Pons (tissue), 1 donor: ENCODE data around the gene C22orf39.

Source experiments
- DNase-seq: peaks from one replicate; pipeline ENCODE4 v3.0.0-alpha.2; 2016; ENCODE audit warnings: low spot score

Gene C22orf39, protein sequence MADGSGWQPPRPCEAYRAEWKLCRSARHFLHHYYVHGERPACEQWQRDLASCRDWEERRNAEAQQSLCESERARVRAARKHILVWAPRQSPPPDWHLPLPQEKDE

DNA sequence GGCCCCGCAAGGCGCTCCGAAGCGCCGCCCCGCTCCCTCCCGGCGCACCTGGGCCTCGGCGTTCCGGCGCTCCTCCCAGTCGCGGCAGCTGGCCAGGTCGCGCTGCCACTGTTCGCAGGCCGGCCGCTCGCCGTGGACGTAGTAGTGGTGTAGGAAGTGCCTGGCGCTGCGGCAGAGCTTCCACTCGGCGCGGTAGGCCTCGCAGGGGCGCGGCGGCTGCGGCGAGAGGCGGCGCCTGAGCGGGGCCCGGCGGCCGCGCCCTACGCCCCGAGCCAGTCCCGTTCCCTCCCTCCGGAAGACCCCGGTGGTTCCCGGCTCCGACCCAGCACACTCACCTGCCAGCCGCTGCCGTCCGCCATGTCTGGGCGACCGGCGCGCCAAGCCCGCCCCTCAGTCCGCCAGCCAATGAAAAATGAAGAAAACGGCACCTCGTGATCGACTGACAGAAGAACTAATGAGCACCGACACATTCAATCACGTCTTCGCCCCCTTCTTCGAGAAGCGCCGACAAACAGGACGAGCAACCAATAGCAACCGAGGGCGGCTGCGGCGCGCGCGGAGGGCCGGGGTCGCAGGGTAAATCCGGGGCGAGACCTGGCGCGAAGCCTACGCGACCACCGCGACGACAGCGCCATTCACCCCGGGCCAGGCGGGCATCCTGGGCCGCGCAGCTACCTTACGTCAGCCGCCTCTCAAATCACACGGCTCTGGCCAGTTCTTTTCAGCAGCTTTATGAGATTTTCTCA, at the start of gene C22orf39:
C22orf39 (minus strand) TSS at position 382 of the 746 bp plus-strand sequence; CDS start at position 359, 23 bp downstream.
- DNase-seq = peak; percentile 97

DNA sequence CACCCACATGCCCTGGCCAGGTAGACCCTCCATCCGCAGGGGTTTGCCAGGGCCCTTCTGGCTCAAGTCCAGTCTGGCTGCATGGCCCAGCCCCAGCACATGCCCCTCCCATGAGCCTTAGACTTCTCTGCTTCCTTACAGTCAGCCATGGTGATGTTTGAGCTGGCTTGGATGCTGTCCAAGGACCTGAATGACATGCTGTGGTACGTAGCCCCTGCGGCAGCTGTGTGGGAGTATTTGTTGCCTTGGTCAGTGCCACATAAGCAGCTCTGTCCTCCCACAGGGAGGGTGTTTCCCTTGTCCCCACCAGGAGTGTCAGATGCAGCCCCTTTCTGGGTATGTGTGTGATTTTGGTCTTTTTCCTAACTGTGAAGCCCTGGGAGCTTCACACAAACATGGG, 49.7 kb upstream of the C22orf39 start:
- DNase-seq = no peak

DNA sequence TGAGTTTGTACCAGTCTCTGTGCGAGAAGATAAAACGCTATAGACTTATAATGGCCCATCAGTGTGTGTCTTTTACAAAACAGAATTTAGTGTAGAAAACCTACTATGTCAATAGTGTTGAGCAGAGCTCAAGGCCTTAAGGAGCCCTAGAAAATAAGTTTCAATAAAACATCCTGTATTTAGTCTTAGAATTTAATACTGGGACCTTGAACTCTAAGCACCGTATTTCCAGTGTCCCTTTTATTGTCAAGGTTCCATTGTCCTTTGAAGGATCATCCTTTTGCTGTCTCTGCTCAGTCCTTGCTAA, 48.8 kb upstream of the C22orf39 start:
- no peak for DNase-seq

DNA sequence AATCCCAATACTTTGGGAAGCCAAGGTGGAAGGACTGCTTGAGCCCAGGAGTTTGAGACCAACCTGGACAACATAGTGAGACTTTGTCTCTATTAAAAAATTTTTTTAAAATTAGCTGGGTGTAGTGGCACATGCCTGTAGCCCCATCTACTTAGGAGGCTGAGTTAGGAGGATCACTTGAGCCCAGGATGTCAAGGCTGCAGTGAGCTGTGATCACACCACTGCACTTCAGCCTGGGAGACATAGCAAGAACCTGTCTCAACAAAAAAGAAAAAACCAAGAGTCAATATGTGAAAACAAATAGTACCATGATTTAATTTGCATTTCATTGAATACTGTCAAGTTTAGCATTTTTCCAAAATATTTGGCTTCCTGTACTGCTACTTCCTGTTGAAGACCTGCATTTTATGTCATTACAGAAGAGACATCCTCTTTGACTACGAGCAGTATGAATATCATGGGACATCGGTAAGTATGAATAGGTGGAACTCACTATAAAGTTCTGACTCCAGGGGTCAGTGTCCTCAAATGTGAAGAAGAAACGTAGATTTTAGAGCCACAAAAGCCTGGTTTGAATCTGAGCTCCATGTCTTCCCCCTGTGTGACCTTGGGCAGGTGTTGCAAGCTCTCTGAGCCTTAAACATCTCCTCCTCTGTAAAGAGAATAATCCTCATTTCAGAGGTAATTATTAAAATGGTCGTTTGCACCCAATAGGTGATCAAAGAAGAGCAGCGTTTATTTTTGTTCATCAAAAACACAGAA, 48.2 kb upstream of the C22orf39 start:
- DNase-seq = no peak

DNA sequence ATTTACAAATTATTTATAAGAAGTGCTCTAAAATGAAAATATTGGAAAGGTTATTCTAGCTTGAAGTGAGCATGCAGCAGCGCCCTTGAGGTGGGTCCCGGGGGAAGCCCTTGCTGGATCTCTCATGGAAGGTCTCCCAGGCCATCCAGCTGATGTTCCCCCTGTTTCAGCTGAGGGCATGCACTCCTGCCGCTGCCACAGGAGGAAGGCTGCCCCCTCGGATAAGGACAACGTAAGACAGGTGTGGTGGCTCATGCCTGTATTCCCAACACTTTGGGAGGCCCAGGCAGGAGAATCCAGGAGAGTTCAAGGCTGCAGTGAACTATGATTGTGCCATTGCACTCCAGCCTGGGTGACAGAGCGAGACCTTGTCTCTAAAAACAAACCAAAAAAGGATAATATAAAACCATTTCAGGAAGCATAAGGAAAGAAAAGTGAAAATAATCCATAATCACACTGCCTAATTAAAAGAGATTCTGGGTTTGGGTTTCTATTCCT, 47.2 kb upstream of the C22orf39 start:
- no peak for DNase-seq

DNA sequence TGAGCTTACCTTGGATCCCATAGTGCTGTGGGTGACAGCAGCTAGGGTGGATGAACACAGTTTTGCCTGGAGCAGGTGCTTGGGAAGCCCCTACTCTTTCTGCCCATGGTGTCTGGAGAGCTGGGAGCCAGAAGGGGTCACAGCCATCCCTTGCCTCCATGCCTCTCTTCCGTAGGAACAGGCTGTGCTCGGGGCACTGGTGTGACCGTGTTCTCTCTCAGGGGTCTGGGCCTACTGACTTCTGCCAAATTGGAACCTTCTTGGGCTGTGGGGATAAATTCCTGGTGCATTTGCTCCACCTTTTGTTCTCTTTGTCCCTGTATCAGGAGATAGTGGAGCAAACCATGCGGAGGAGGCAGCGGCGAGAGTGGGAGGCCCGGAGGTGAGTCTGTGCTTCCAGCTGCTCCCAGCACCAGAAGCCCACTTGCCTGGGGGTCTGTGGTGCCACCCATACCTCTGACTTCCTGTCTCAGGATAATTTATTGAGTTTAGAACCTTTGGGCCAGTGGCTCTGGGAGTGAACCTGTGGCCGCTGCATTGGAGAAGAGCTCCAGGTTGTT, 46.6 kb upstream of the C22orf39 start:
- DNase-seq = no peak

DNA sequence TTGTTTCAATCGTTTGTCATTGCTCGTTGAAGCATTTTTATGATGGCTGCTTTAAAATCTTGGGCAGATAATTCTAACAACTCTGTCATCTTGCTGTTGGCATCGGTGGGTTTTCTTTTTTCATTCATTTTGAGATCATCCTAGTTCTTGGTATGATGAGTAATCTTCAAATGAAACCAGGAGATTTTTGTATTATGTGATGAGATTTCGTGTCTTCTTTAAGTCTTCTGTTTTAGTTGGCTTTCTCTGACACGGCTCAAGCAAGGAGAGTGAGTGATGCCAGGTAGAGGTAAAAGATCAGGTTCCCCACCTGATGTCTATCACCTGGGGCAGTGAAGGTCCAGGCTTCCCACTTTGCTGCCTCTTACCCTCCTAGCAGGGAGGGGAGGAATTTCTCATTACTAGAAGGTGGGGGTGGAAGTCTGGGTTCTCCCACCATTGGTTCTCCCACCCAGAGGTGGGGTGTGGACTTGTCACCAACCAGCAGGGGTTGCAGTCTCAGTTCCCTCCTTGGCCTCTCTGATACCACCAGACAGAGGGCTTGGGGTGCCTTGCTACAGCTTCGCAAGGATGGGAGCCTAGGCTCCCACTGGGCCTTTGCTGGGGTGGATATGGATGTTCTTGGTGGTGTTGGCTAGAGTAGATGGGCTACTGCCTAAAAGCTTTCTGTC, 45.1 kb upstream of the C22orf39 start:
- DNase-seq = no peak

DNA sequence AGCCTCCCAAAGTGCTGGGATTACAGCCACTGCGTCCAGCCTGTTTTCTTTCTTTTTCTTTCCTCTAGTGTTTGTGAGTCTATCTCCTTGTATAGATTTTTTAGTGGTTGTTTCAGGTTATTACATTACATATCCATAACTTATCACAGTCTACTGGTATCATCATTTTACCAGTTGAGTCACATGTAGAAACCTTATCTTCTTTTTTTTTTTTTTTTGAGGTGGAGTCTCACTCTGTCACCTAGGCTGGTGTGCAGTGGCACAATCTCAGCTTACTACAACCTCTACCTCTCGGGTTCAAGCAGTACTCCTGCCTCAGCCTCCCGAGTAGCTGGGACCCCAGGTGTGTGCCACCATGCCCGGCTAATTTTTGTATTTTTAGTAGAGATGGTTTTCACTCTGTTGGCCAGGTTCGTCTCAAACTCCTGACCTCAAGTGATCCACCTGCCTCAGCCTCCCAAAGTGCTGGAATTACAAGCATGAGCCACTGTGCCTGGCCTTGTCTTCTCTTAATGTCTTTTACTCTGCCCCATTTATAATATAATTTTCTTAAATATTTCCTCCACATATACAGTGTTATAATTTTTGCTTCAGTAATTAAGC, 43.2 kb upstream of the C22orf39 start:
- DNase-seq = no peak

DNA sequence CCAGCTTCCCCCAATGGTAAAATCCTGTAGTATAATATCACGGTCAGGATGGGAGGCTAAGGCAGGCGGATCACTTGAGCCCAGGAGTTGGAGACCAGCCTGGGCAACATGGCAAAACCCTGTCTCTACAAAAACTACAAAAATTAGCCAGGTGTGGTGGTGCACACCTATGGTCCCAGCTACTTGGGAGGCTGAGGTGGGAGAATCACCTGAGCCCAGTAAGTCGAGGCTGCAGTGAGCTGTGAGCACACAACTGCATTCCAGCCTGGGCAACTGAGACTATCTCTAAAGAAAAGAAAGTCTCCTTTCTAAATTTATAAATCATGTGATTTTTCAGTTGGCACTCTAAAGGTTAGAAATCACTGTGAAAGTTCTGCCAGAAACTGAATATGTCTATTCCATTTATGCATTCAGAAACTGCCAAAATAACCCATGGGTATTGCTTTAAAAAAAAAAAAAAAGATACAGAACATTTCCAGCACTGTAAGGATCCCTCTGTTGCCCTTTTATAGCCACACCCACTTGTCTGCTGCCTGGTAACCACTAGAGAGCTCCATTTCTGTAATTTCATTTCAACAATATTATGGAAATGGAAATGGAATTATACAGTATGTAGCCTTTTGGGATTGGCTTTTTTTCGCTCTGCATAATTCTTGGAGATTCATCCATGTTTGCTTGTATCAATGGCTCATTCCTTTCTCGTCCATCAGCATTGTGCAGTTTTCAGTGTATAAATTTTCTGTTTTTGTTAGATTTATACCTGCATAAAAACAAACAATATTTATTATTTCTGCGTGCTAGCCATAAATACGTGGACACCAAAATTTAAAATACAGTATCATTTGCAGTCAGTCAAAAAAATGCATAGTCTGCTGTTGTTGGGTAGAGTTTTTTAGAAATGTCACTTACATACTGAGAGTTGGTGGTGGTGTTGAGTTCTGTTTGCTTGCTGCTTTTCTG, 41.7 kb upstream of the C22orf39 start:
- no peak for DNase-seq

DNA sequence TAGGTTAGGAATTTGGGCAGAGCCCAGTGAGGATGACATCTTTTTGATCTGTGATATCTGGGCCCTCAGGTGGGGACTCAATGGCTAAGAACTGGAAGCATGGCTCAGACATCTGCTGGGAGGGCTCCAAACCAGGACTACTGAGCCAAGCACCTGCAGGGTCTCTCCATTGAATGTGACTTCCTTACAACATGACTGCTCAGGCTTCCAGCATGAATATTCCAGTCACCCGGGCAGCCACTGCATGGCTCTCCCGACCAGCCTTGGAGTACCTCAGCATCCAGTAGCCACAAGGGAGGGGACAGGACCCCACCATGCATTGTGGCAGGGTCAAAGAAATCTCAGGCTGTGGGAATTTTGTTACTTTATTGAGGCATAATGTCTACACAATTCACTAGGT, 40.8 kb upstream of the C22orf39 start:
- no peak for DNase-seq

DNA sequence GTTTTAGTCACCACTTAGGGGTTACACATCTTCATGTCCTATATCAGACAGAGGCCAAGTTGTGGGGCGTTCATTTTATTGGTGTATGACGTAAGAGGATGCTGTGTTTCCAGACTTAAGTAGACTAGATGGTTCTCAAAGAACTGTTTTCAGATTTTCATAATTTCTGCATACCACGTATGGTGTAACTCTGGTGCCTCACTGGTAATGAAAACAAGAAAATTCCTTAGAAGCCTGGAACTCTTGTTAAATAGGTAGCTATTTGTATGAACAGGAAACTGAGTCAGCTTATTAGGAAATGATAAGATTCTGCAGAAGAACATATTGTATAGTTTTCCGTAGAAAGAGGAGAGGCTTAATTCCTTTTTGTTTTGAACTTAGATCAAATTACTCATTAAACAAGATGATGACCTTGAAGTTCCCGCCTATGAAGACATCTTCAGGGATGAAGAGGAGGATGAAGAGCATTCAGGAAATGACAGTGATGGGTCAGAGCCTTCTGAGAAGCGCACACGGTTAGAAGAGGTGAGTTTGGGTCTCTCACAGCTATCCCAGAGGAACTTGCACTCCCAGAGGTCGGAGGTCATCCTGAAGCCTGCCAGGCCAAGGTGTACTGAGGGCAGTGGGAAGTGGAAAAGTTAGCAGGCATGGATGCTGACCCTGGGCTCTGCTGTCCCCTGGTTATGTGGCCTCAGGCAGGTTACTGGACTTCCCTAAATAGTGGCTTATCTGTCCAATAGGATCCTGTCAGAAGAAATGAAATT, 36.2 kb upstream of the C22orf39 start:
- no peak for DNase-seq

DNA sequence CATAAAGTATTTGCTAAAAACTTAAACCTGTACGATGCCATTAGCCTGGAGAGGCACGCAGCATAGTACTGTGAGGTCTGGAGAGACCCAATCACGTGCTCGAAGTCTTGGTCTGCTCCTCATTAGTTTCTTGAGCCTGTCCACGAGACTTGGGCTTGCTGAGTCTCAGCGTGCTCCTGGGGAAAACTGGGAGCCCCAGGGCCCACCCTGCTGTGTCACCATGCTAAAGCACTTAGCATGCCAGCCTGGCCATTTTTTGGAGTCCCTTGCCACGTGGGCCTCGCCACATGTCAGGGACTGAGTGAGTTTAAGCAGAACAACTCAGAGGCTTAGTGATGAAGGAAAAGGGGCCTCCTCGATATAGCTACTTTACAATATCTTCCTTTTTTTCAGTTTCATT, 34.8 kb upstream of the C22orf39 start:
- no peak for DNase-seq

DNA sequence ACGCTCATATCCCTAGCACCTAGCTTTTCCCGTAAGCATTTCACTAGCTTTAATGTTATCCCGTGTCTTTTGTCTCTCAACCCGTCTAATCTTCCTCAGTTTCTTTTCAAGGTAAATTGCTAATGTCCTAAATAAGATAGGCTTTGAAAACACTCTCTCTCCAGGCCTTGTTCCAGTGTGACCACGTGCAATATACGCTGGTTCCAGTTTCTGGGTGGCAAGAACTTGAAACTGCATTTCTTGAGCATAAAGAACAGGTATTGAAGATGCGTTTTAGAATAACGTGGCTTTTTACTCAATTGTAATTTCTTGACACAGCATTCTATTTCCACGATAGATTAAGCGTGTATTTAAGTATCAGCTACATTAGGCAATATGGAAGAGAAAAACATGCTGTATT, 33.3 kb upstream of the C22orf39 start:
- no peak for DNase-seq

DNA sequence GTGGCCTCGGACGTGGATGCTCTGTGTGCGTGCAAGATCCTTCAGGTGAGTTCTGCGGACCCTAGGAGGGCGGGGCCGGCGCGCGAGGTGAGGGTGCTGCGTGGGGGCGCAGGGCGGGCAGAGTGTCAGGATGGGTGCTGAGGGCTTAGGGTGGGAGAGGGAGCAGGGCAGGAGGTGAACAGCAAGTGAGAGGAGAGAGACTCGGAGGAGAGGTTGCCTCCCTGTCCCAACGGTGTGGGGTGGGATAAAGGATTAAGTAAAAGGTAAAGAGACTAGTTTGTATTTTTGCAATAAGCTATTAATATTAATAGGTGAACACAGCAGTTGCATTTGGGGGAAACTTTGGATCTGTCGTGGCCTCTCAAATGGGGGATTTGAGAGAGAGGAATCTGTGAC, 32.7 kb upstream of the C22orf39 start:
- no peak for DNase-seq

DNA sequence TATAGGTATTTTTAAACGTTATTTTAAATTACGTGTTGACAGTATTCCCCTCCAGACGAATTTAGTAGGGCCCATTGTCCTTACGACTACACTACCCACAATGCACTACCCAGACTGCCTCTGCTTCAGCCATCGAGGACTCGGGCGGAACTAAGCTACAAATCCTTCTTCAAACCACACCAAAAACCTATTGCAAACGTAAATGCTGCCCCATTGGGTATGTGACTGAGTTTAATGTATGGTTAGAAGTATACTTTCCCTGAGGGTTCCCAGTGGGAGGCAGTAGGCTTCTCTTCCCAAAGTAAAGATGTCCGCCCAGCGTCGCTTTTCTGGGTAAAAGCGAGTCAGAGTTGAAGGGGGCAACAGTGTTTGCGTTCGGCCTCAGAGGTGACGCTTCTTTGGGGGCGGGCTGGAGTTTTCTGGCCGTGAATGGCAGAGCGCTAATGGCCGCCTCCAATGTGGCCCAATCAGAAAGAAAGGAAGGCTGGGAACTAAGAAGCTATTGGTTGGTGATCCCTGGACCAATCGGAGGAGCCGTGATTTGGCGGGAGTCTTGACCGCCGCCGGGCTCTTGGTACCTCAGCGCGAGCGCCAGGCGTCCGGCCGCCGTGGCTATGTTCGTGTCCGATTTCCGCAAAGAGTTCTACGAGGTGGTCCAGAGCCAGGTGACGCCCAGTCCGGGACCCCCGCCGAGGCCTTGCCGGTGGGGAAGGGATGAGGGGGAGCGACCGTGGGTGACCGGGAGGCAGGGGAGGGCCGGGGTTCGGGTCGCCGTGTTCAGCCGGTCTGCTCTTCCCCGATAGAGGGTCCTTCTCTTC, 32.1 kb upstream of the C22orf39 start, which contains the start of gene CDC45:
CDC45 (plus strand) TSS at position 566 of the 818 bp plus-strand sequence; CDS start at position 615, 49 bp downstream.
- DNase-seq = peak; percentile 99

DNA sequence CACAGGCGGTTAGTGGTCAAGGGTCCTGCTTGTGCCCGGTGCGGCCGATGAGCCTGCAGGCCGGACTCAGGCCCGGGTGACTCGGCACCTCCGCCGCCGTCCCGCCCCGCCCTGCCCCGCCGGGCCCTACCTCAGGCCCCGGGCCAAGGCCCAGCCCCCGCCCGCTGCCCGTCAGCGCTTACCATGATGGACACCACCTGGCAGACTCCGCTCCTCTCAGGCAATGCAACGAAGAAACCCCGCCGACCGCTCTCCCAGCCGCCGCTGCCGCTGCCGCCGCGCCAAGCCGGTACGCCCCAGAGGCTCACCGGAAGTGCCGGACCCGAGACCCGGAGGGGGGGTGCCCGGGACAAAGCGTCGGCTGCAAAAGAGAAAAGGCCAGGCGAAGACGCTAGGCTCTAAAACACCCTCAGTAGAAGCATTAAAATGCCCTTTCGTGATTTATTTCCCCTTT, 31.4 kb upstream of the C22orf39 start, which contains the start of gene UFD1:
UFD1 (minus strand) TSS at position 293 of the 454 bp plus-strand sequence; CDS start at position 185, 108 bp downstream.
- DNase-seq = no peak

DNA sequence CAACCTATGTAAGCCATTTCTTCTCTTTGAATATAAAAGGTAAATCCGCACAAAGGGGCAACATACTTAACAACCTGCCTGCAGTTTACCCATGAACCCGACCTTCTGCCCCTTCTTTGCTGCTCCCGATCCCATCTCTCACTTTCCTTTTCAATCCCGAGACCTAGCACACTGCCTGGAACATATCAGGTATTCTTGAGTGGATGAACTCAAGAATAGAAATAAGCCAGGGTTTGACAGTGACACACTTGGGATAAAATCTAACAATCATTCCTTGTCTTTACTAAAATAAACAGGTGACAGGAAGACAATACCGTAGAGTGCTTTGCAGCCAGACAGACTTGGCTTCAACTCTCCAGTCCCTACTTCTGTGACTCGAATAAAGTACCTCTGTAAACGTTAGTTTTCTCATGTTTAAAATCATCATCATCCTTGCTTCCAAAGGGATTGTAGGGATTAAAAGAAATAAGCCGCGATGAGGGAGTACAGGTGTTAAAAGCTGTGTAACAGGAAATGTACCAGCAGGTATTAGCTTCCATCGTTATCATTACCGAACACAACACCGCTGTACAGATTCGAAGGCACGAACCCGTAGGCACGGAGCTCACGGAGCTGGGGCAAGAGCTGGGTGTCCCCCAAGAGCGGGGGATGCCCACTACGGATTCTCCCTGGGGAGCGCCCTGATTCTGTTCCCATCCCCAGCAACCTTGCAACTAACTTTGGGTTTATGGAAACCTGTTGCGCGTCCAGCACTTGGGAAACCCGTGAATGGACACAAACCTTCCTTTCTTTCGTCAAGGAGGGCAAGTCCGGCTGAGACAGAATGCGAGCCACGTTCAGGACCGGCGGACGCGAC, 30.8 kb upstream of the C22orf39 start:
- no peak for DNase-seq
